HG02610 (cell line): ENCODE results near the gene BRCA1.

Experiments
- ATAC-seq: cut with Tn5 transposase; IDR thresholded peaks from one replicate; pipeline ENCODE4 v1.9.1; 2021; ENCODE audit warnings: mild to moderate bottlenecking, moderate library complexity; ENCODE audit not compliant: unreplicated experiment

Gene BRCA1

GRCh38 chr17:43025766-43026537 lies 99.2 kb downstream of the BRCA1 start:
- no peak for ATAC-seq

DNA sequence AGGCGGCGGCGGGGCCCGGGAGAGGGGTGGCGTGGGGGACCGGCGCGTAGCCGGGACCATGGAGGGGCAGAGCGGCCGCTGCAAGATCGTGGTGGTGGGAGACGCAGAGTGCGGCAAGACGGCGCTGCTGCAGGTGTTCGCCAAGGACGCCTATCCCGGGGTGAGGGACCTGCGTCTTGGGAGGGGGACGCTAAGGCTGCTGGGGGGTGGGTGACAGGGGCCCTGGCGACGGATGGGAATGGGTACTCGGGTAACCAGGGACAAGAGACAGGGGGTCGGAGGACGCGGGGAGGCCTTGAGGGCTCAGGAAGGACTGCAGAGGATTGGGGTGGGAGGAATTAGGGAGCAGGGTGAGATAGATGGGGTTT lies 99.9 kb downstream of the BRCA1 start:
- ATAC-seq = no peak

DNA sequence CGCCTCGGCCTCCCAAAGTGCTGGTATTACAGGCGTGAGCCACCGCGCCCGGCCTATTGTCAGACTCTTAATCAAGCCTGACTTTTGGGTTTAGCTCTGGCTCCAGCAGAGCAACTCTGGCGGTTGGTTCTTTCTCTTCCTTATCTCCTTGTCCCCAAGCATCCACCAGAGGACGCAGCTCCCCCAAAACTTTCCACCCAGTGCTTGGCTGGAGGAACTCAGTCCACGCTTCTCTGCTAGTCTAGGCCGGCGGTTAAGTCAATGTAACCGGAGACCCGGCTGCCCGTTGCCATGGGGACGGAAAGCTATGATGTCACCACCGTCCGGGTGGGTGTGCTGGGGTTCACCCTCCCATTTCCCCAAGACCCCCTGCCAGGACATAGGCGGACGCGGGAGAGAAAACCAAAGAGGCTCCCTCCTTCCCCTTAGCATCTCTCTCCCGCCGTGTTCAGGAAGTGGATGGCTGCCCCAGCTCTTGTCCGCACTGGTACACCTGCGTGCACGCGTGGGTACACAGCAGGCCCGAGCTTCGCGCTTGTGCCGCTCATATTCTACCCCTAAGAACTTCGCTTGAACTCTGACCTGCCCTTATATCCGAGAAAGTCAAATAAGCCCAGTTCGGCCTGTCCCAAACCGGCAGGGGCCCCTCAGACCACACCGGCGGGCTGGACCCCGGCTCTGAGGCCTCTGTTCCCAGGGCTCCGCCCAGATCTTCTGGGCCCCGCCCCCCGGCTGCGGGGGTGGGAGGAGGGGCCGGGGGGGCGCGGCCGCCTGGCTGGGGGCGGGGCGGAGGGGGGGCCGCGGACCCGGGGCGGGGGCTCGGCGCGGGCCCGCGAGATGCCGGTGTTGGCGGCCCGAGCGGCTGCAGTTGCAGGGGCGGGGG lies 100.5 kb downstream of the BRCA1 start, which contains the start of gene RND2:
Gene RND2, plus strand, starts transcription at position 825 of the 883 bp plus-strand sequence. CDS start 117 bp downstream, outside the sequence.
- ATAC-seq = peak; percentile 43

DNA sequence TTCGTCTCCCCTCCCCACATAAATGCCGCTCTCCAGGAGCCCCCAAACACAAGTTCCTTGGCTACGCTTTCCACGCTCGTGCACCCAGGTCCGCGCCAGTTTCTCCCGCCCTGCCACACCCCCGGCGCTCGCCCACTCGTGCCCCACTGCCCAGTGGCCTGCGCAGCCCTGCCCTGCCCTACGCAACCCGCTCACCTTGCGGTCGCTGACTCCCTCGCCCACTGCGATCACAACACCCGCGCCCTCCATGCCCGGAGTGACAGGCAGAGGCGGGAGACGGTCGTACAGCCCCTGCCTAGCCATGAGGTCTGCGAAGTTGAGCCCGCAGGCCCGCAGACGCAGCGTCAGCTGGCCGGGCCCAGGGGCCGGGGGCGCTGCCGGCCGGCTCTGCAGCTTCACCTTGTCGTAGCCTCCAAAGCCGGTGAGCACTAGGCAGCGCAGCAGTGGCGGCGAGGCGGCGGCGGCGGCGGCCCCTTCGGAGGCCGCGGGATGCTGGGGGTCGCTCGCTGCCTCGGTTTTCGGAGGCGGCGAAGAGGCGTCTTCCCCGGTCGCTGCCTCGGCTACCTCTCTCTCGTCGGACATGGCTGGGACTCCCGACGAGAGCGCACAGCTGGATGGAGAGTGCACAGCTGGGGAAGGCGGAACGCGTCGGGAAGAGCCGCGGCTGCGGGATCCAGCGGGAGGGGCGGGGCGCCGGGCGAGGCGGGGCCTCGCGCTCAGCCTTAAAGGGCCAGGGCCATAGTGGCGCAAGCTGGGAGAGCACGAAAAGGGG lies 103.2 kb downstream of the BRCA1 start, which contains the start of gene VAT1:
Gene VAT1, minus strand, starts transcription at position 645 of the 772 bp plus-strand sequence. Its CDS starts 63 bp downstream, at position 582.
- ATAC-seq = no peak

- ATAC-seq = no peak
These were observed 104.1 kb downstream of the BRCA1 start for GRCh38 chr17:43020789-43021740.

GRCh38 chr17:43020030-43020621 lies 105.0 kb downstream of the BRCA1 start:
- no peak for ATAC-seq

- no peak for ATAC-seq
These were observed 105.7 kb downstream of the BRCA1 start for GRCh38 chr17:43019418-43019817.

GRCh38 chr17:43018932-43019331 lies 106.2 kb downstream of the BRCA1 start:
- ATAC-seq = no peak

- no peak for ATAC-seq
These were observed 106.9 kb downstream of the BRCA1 start for GRCh38 chr17:43018008-43018853.

- ATAC-seq = no peak
These were observed 108.9 kb downstream of the BRCA1 start for GRCh38 chr17:43016216-43016615.

DNA sequence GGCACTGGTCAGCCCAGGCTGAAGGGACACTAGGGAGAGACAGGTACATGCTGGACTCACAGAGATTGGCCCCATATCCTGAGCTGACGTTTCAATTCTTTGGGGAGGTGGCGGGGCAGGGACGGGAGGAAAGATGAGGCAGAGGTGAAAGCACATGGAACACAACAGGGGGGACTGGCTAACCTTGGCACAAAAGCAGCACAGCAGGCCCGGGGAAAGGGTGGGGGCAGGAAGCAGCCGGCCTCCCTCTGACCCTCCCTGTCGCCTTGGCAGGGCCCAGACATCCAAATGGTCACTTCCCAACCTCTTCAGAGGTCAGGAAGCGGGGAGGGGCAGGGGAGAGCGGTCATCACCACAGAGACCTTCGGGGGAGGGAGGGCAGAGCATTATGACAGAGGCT lies 109.6 kb downstream of the BRCA1 start:
- no peak for ATAC-seq

DNA sequence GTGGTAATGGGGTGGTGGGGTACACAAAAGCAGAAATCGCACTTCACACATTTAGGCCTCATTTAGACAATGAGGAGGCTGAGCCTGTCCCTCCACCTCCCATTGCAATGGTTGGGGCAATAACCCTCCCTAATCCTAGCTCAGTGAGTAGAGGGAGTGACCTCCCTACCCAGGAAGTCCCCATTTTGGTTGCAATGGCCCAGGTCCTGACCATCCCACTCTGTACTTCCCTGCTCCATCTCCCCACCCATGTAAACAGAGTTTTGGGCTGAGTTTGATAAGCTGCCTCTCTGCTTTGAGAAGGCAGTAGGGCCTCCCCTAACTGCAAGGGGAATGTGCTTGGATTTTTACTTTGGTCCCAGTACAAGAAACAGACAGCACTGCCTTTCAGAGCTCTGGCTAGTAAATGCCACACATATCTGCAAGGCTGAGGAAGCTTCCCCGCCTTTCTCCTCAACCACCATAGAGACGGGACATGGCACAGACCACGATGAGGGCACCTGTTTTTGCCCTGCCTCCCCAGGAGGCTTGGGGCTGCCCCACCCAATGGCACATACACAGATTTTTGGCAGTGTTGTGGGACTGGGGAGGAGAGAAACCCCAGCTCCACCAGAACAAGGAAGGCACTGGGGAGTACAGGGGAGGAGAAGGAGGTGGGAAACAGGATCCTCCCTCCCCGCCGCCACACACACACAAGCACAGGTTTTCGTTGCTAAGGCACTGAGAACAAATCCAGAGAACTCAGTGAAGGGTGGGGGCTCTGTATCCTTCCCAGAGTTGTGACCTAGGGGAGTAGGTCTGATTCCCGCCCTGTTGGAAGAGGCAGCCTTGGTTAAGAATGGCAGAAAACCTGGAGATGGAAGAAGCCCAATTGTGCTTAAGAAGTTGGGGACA lies 110.3 kb downstream of the BRCA1 start:
- ATAC-seq = no peak

GRCh38 chr17:43014020-43014648 lies 111.0 kb downstream of the BRCA1 start:
- no peak for ATAC-seq

DNA sequence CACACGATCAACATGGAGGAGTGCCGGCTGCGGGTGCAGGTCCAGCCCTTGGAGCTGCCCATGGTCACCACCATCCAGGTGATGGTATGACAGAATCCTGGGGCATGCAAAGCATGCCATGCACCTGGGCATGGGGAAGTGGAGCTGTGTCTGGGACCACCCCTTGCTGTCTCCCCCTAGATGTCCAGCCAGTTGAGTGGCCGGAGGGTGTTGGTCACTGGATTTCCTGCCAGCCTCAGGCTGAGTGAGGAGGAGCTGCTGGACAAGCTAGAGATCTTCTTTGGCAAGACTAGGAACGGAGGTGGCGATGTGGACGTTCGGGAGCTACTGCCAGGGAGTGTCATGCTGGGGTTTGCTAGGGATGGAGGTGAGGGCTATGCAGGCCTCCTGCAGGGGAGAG lies 111.9 kb downstream of the BRCA1 start:
- ATAC-seq = no peak

GRCh38 chr17:43011728-43012472 lies 113.3 kb downstream of the BRCA1 start:
- no peak for ATAC-seq

DNA sequence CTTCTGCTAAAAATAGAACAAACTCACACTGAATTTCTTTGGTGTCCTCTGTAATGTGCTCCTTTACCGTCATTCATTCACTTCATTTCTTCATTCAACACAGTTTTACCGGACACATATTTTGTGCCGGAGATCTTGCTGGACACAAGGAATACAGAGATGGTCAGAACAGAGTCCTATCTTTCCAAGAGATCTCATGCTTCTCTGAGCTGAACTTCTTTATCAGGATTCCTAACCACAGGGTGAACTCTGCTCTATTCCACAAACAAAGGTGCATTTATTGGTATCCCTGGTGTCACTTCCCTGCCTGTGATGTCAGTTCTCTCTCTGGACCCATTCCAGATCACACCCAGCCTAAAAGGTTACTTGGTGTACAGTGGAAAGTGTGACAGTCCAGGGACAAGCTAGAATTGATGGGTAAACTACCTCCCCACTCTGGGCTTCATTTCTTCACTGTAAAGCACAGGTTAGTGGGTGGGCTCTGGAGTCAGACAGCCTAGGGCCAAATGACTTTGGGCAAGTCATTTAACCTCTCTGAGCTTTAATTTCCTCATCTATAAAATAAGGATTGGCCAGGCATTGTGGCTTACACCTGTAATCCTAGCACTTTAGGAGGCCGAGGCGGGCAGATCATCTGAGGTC lies 114.4 kb downstream of the BRCA1 start:
- ATAC-seq = no peak
